Transverse colon (tissue), 3 donors: ENCODE data around the gene FILIP1L.

Experiments
- CTCF ChIP-seq, 5 experiments: fragments of 200-600 bp in 3 of 5; fragments of 450-650 bp in 2 of 5; sonication (generic) in 3 of 5; IDR thresholded peaks; 1 replicate in 2 of 5; 2 replicates in 3 of 5; pipeline ENCODE4 v1.5.1; 2016 to 2017; ENCODE audit warnings: antibody characterized with exemption in 5 of 5, inconsistent platforms in 3 of 5, mild to moderate bottlenecking in 2 of 5, moderate library complexity in 1 of 5
- EP300 ChIP-seq: sonication (generic); formaldehyde crosslinking; IDR thresholded peaks from one replicate; pipeline ENCODE4 v1.6.1; 2017; ENCODE audit warnings: antibody characterized with exemption, low read depth
- POLR2A ChIP-seq: fragments of 450-650 bp; IDR thresholded peaks from one replicate; pipeline ENCODE4 v1.6.1; 2016; ENCODE audit warnings: antibody characterized with exemption, mild to moderate bottlenecking, moderate library complexity

GRCh38 chr3:100155590-100155989 is 41.3 kb upstream of the FILIP1L start:
- no peak for TF ChIP-seq POLR2A
- TF ChIP-seq EP300, result no peak
- no peak for TF ChIP-seq CTCF (IDR thresholded peaks at IDR 0.05)
